ENCODE measurements around the gene TTLL7.

DNA sequence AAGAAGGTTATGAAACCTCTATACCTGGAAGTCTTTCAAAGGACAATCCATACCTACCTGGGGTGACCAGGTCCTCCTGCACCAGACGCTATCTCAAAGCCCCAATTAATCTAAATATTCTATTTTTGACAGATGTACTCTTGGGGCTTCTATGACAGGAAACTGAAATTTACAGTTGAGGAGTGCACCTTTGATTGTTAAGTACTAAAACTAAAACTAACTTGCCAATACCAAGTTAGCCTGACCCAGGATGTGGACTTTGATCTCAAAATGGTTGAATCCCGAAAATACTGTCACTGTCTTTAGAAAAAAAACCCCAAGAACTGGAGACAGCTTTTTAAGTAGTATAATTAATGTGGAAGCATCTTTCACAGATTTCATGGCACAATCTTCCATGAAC, 162.4 kb downstream of the TTLL7 start:
- TF ChIP-seq POLR2A (IDR thresholded peaks at IDR 0.05) = no peak
- TF ChIP-seq, protein P1, sequence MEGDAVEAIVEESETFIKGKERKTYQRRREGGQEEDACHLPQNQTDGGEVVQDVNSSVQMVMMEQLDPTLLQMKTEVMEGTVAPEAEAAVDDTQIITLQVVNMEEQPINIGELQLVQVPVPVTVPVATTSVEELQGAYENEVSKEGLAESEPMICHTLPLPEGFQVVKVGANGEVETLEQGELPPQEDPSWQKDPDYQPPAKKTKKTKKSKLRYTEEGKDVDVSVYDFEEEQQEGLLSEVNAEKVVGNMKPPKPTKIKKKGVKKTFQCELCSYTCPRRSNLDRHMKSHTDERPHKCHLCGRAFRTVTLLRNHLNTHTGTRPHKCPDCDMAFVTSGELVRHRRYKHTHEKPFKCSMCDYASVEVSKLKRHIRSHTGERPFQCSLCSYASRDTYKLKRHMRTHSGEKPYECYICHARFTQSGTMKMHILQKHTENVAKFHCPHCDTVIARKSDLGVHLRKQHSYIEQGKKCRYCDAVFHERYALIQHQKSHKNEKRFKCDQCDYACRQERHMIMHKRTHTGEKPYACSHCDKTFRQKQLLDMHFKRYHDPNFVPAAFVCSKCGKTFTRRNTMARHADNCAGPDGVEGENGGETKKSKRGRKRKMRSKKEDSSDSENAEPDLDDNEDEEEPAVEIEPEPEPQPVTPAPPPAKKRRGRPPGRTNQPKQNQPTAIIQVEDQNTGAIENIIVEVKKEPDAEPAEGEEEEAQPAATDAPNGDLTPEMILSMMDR (IDR thresholded peaks at IDR 0.05) = no peak
